Liver (tissue), 9 donors: ENCODE results near the gene POU6F2. TPM values are rescaled to one million over a fixed set of nuclear protein-coding genes. Genes with fewer than 3 reads are reported as not detected.

Experiments
- DNase-seq: peaks from one replicate; pipeline ENCODE4 v3.0.0-alpha.2; 2017; ENCODE audit warnings: low spot score
- H3K27ac ChIP-seq, 2 donors: one replicate each; pipeline ENCODE4 v1.7.0; 2013; ENCODE audit warnings: inconsistent platforms in 2 of 2, low read length in 2 of 2, control low read depth in 1 of 2, low read depth in 1 of 2, mild to moderate bottlenecking in 1 of 2
- H3K27me3 ChIP-seq, 4 donors: one replicate each; pipeline versions ENCODE4 v1.6.1 to v1.7.0; 2013; ENCODE audit warnings: low read length in 3 of 4, inconsistent platforms in 1 of 4, mild to moderate bottlenecking in 1 of 4, moderate library complexity in 1 of 4; ENCODE audit not compliant: control insufficient read depth in 4 of 4, insufficient read depth in 4 of 4
- H3K36me3 ChIP-seq, 4 donors: one replicate each; pipeline versions ENCODE4 v1.6.1 to v1.7.0; 2013; ENCODE audit warnings: low read length in 3 of 4, mild to moderate bottlenecking in 3 of 4, low read depth in 1 of 4, moderate library complexity in 1 of 4; ENCODE audit not compliant: control insufficient read depth in 4 of 4, insufficient read depth in 3 of 4
- H3K4me1 ChIP-seq, 4 donors: one replicate each; pipeline versions ENCODE4 v1.6.1 to v1.7.0; 2013; ENCODE audit warnings: low read length in 3 of 4, mild to moderate bottlenecking in 3 of 4, moderate library complexity in 1 of 4; ENCODE audit not compliant: control insufficient read depth in 4 of 4, insufficient read depth in 4 of 4
- H3K4me3 ChIP-seq, 3 donors: one replicate each; pipeline versions ENCODE4 v1.6.1 to v1.7.0; 2013; ENCODE audit warnings: low read length in 3 of 3, control low read depth in 1 of 3, low read depth in 1 of 3, mild to moderate bottlenecking in 1 of 3
- H3K9ac ChIP-seq, 2 donors: one replicate each; pipeline ENCODE4 v1.7.0; 2013; ENCODE audit warnings: low read length in 2 of 2, mild to moderate bottlenecking in 2 of 2, moderate library complexity in 2 of 2, control low read depth in 1 of 2, low read depth in 1 of 2
- H3K9me3 ChIP-seq, 4 donors: one replicate each; pipeline versions ENCODE4 v1.6.1 to v1.7.0; 2013; ENCODE audit warnings: low read length in 3 of 4; ENCODE audit not compliant: control insufficient read depth in 4 of 4
- ATF3 ChIP-seq: IDR thresholded peaks from 2 replicates; pipeline ENCODE4 v1.6.1; 2016; ENCODE audit warnings: antibody characterized with exemption
- EGR1 ChIP-seq, 2 donors: IDR thresholded peaks; 2 replicates each; pipeline ENCODE4 v1.6.1; 2016 to 2018; ENCODE audit warnings: antibody characterized with exemption in 2 of 2, low read depth in 2 of 2
- FOXA1 ChIP-seq: IDR thresholded peaks from 2 replicates; pipeline ENCODE4 v1.6.1; 2016; ENCODE audit warnings: antibody characterized with exemption
- FOXA2 ChIP-seq: IDR thresholded peaks from 2 replicates; pipeline ENCODE4 v1.6.1; 2016; ENCODE audit warnings: antibody characterized with exemption
- GABPA ChIP-seq, 2 donors: IDR thresholded peaks in 1 of 2; conservative IDR thresholded peaks in 1 of 2; 2 replicates each; pipeline ENCODE4 v1.6.1; 2016; ENCODE audit warnings: antibody characterized with exemption in 2 of 2, mild to moderate bottlenecking in 1 of 2, moderate library complexity in 1 of 2
- HNF4A ChIP-seq, 2 donors: conservative IDR thresholded peaks; 2 replicates each; pipeline ENCODE4 v1.6.1; 2016; ENCODE audit warnings: antibody characterized with exemption in 2 of 2, mild to moderate bottlenecking in 2 of 2
- HNF4G ChIP-seq: IDR thresholded peaks from 2 replicates; pipeline ENCODE4 v1.6.1; 2016; ENCODE audit warnings: antibody characterized with exemption
- JUND ChIP-seq, 2 donors: IDR thresholded peaks; 2 replicates each; pipeline ENCODE4 v1.6.1; 2016; ENCODE audit warnings: antibody characterized with exemption in 2 of 2
- NR2F2 ChIP-seq: IDR thresholded peaks from 2 replicates; pipeline ENCODE4 v1.6.1; 2016; ENCODE audit warnings: antibody characterized with exemption
- RAD21 ChIP-seq, 2 donors: IDR thresholded peaks; 2 replicates each; pipeline ENCODE4 v1.6.1; 2016; ENCODE audit warnings: antibody characterized with exemption in 2 of 2, mild to moderate bottlenecking in 2 of 2
- RXRA ChIP-seq, 2 donors: IDR thresholded peaks; 2 replicates each; pipeline ENCODE4 v1.6.1; 2017 to 2018; ENCODE audit warnings: antibody characterized with exemption in 2 of 2, mild to moderate bottlenecking in 1 of 2
- SP1 ChIP-seq: IDR thresholded peaks from 2 replicates; pipeline ENCODE4 v1.6.1; 2018; ENCODE audit warnings: antibody characterized with exemption, mild to moderate bottlenecking
- TAF1 ChIP-seq: conservative IDR thresholded peaks from 2 replicates; pipeline ENCODE4 v1.6.1; 2016; ENCODE audit warnings: antibody characterized with exemption, mild to moderate bottlenecking
- YY1 ChIP-seq: IDR thresholded peaks from 2 replicates; pipeline ENCODE4 v1.6.1; 2016; ENCODE audit warnings: antibody characterized with exemption, mild to moderate bottlenecking
- ZBTB33 ChIP-seq: IDR thresholded peaks from 2 replicates; pipeline ENCODE4 v1.6.1; 2016; ENCODE audit warnings: antibody characterized with exemption
- WGBS: extraction: QIAGEN DNeasy Blood & Tissue Kit; methylation state at CpG from one replicate; pipeline ENCODE4 v1.1.7; 2013; 5-methylcytosine and 5-hydroxymethylcytosine counted together
- polyA plus RNA-seq, 2 donors: library from polyadenylated mRNA; stranded (reverse) in 1 of 2; unstranded in 1 of 2; fragments of 200-250 nt in 1 of 2; fragments of >200 nt in 1 of 2; fragmentation: Nextera tagmentation in 1 of 2; extraction: Ambion mirVana in 1 of 2; gene quantifications; one replicate each; pipeline versions ENCODE4 v1.2.1 to v1.2.3, GENCODE V29; 2013 to 2015
- total RNA-seq, 2 donors: library from RNA; depleted of rRNA; stranded (reverse); fragments of >200 nt; gene quantifications; one replicate each; pipeline ENCODE4 v1.2.3, GENCODE V29; 2014
- TF ChIP-seq, protein P1 (sequence below): IDR thresholded peaks from 2 replicates; pipeline ENCODE4 v1.6.1; 2016; ENCODE audit warnings: antibody characterized with exemption, mild to moderate bottlenecking
- TF ChIP-seq, protein P2 (sequence below): IDR thresholded peaks from 2 replicates; pipeline ENCODE4 v1.6.1; 2016; ENCODE audit warnings: antibody characterized with exemption
- TF ChIP-seq, protein P3 (sequence below): fragments of 150-350 bp; IDR thresholded peaks from 2 replicates; pipeline ENCODE4 v1.5.1; 2017; ENCODE audit warnings: improper control_type of control experiment, low read depth, low read length; ENCODE audit not compliant: missing input control
- donor health status: healthy.
- donor health status: healthy.
- donor health status: healthy.
- donor health status: healthy.
- donor health status: healthy.

The POU6F2 gene
- total and polyA plus RNA-seq, 4 donors, result under 0.01 to 0.24 (median 0.08) TPM; not detected in 1

DNA sequence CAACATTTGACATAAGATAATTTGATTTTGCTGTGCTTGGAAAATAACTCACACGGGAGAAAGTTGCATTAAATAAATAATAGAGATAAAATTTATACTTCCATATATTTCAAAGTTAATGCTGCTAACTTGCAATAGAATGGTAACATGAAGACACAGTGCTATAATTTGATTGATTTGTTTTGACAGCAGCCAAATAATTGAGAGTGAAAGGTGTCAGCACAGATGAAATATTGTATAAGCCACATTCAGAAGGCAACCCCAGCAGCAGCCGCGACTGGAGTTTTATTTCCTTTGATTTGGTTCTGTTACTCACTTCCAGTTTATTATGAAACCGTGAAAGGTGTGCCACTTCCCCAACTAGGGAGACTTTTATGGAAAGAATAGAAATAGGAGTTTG lies 242.2 kb downstream of the POU6F2 start:
- no peaks in the 10 kb centered on the region for H3K36me3 ChIP-seq
- no peak for DNase-seq
- H3K27ac ChIP-seq, result no peak overlapping the region
- H3K27me3 ChIP-seq, result no peaks in the 10 kb centered on the region
- no peaks in the 10 kb centered on the region for H3K9me3 ChIP-seq
- H3K4me1 ChIP-seq, result no peaks in the 10 kb centered on the region
- H3K4me3 ChIP-seq, result no peak overlapping the region
- TF ChIP-seq ZBTB33 (no peak), SP1 (no peak), FOXA2 (no peak), FOXA1 (no peak)
- TF ChIP-seq, protein P1, sequence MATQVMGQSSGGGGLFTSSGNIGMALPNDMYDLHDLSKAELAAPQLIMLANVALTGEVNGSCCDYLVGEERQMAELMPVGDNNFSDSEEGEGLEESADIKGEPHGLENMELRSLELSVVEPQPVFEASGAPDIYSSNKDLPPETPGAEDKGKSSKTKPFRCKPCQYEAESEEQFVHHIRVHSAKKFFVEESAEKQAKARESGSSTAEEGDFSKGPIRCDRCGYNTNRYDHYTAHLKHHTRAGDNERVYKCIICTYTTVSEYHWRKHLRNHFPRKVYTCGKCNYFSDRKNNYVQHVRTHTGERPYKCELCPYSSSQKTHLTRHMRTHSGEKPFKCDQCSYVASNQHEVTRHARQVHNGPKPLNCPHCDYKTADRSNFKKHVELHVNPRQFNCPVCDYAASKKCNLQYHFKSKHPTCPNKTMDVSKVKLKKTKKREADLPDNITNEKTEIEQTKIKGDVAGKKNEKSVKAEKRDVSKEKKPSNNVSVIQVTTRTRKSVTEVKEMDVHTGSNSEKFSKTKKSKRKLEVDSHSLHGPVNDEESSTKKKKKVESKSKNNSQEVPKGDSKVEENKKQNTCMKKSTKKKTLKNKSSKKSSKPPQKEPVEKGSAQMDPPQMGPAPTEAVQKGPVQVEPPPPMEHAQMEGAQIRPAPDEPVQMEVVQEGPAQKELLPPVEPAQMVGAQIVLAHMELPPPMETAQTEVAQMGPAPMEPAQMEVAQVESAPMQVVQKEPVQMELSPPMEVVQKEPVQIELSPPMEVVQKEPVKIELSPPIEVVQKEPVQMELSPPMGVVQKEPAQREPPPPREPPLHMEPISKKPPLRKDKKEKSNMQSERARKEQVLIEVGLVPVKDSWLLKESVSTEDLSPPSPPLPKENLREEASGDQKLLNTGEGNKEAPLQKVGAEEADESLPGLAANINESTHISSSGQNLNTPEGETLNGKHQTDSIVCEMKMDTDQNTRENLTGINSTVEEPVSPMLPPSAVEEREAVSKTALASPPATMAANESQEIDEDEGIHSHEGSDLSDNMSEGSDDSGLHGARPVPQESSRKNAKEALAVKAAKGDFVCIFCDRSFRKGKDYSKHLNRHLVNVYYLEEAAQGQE, result no peak
- no peak overlapping the region for H3K9ac ChIP-seq
- 87% methylated on average over 4 of the region's 4 CpGs for WGBS

DNA sequence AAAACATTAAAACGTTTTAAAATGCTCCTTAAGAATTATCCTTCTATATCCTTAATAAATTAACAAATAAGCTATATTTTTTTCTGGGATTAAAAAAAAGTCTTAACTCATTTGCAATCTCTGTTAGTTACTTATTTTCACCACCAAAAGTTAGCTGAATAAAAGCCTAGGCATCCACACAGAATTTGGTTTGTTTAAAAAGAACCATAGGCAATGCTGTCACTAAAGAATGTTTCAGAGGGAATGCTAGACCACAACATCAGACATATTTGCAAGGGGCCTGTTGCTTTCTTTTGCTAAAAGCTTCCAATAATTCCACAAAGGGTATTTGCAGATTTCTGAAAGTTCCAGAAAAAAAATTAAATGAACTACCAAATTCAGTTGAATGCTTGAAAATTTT lies 244.2 kb downstream of the POU6F2 start:
- H3K9me3 ChIP-seq, result no peaks in the 10 kb centered on the region
- no peak overlapping the region for H3K9ac ChIP-seq
- no peaks in the 10 kb centered on the region for H3K4me1 ChIP-seq
- no peaks in the 10 kb centered on the region for H3K36me3 ChIP-seq
- no peak for DNase-seq
- H3K4me3 ChIP-seq, result no peak overlapping the region
- 50% methylated on average over 1 of the region's 1 CpG for WGBS
- no peaks in the 10 kb centered on the region for H3K27me3 ChIP-seq
- TF ChIP-seq, protein P2, sequence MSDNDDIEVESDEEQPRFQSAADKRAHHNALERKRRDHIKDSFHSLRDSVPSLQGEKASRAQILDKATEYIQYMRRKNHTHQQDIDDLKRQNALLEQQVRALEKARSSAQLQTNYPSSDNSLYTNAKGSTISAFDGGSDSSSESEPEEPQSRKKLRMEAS, result no peak
- TF ChIP-seq, protein P1, result no peak
- TF ChIP-seq GABPA (IDR thresholded peaks at IDR 0.05 in 1 of 2, conservative IDR thresholded peaks at IDR 0.05 in 1 of 2) (no peak), SP1 (no peak), RAD21 (IDR thresholded peaks at IDR 0.05) (no peak), JUND (IDR thresholded peaks at IDR 0.05) (no peak), HNF4A (conservative IDR thresholded peaks at IDR 0.05) (no peak), HNF4G (no peak), FOXA2 (no peak), ZBTB33 (no peak), FOXA1 (no peak), ATF3 (no peak), EGR1 (IDR thresholded peaks at IDR 0.05; ENCODE audit: low read depth in 2 of 2) (no peak), TAF1 (no peak), NR2F2 (no peak), RXRA (IDR thresholded peaks at IDR 0.05) (no peak), YY1 (no peak)
- TF ChIP-seq, protein P3, sequence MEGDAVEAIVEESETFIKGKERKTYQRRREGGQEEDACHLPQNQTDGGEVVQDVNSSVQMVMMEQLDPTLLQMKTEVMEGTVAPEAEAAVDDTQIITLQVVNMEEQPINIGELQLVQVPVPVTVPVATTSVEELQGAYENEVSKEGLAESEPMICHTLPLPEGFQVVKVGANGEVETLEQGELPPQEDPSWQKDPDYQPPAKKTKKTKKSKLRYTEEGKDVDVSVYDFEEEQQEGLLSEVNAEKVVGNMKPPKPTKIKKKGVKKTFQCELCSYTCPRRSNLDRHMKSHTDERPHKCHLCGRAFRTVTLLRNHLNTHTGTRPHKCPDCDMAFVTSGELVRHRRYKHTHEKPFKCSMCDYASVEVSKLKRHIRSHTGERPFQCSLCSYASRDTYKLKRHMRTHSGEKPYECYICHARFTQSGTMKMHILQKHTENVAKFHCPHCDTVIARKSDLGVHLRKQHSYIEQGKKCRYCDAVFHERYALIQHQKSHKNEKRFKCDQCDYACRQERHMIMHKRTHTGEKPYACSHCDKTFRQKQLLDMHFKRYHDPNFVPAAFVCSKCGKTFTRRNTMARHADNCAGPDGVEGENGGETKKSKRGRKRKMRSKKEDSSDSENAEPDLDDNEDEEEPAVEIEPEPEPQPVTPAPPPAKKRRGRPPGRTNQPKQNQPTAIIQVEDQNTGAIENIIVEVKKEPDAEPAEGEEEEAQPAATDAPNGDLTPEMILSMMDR, result no peak
- H3K27ac ChIP-seq, result no peak overlapping the region
